Subcutaneous abdominal adipose tissue (tissue), 5 donors: Measurements from ENCODE around the gene KIF21B.
"Not testable (repeated sequence)": the region's sequence is repeated elsewhere in the genome, so short reads cannot be mapped to it uniquely, and the experiment has no call there.

Source experiments
- H3K27ac ChIP-seq: one replicate; pipeline ENCODE4 v1.7.0; 2013; ENCODE audit warnings: low read depth, mild to moderate bottlenecking, inconsistent platforms, low read length, moderate library complexity
- H3K27me3 ChIP-seq, 5 donors: one replicate each; pipeline ENCODE4 v1.7.0; 2013; ENCODE audit warnings: low read length in 5 of 5, inconsistent platforms in 1 of 5; ENCODE audit not compliant: control insufficient read depth in 5 of 5, insufficient read depth in 4 of 5
- H3K36me3 ChIP-seq, 5 donors: one replicate each; pipeline ENCODE4 v1.7.0; 2013; ENCODE audit warnings: low read length in 5 of 5; ENCODE audit not compliant: control insufficient read depth in 5 of 5, insufficient read depth in 5 of 5
- H3K4me1 ChIP-seq, 5 donors: one replicate each; pipeline ENCODE4 v1.7.0; 2013; ENCODE audit warnings: low read length in 5 of 5, mild to moderate bottlenecking in 3 of 5, moderate library complexity in 1 of 5; ENCODE audit not compliant: control insufficient read depth in 5 of 5, insufficient read depth in 5 of 5
- H3K4me3 ChIP-seq, 5 donors: one replicate each; pipeline ENCODE4 v1.7.0; 2013; ENCODE audit warnings: low read length in 5 of 5, low read depth in 1 of 5
- H3K9ac ChIP-seq, 5 donors: one replicate each; pipeline ENCODE4 v1.7.0; 2013; ENCODE audit warnings: low read length in 5 of 5, mild to moderate bottlenecking in 4 of 5, moderate library complexity in 3 of 5
- H3K9me3 ChIP-seq, 5 donors: one replicate each; pipeline ENCODE4 v1.7.0; 2013; ENCODE audit warnings: low read length in 5 of 5; ENCODE audit not compliant: control insufficient read depth in 5 of 5
- donor health status: healthy.
- donor health status: healthy.
- donor health status: healthy.
- donor health status: healthy.
- donor health status: healthy.

Gene KIF21B

DNA sequence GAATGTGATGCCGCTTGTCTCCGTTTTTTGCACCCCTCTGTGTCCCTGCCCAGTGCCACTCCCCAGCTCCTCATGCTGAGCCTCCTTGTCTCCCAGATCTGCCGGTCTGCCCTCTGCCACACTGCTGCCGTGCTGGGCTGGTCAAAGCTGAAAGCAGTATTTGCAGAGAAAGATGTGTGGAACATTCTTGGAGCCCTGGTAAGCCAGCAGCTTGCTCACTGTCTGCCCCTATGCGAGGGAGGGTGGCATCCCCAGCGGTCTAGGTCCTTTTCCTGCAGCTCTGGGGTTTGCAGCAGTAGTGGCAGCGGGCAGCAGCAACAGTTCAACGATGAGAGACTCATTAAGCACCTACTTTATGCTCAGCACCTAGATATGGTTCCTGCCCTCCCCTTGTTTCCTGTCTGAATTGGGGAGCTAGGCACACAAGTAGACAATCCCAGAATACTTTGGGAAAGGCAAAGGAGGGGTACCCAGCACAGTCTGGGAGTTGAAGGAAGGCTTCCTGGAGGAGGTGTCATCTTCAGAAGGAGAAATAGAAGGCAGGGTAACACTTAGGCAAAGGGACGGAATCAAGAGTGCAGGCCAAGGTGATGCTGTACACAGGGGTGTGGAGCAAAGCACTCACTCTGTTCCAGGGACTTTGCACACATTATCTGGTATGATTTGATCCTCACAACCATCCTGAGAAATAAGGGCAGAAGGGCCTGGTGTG, 63.1 kb downstream of the KIF21B start:
- no peaks in the 10 kb centered on the region for H3K9me3 ChIP-seq
- H3K27ac ChIP-seq, result no peak overlapping the region
- no peak overlapping the region for H3K4me3 ChIP-seq
- peaks cover 0 to 10% (median 5%) of the 10 kb centered on the region in 5 donors for H3K27me3 ChIP-seq
- H3K9ac ChIP-seq, result no peak overlapping the region
- no peaks in the 10 kb centered on the region for H3K4me1 ChIP-seq
- no peaks in the 10 kb centered on the region for H3K36me3 ChIP-seq

DNA sequence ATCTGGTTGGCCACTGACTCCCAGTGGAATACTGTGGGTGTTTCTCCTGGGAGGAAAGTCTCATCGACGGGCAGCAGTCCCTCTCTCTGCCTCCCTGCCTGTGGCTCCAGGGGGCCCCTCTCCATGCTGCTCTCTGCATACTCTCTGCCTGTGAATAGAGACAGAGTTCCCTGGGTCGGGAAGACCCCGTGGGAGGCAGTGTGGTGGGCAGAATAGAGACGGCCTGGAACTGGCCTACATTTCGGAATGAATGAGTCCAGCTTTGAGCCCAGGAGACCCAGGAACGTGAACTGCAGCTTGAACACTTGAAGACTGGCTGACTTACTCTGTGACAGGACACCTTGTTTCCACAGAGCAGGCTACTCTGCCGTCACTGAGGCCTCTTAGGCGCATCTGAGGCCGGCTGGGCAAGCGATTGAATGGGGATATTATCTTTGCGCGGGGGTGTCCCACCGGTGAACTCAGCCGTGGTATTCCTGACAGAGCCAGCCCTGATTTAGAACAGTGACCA, 64.0 kb downstream of the KIF21B start:
- no peak overlapping the region for H3K9ac ChIP-seq
- peaks cover 0 to 10% (median 5%) of the 10 kb centered on the region in 5 donors for H3K27me3 ChIP-seq
- H3K27ac ChIP-seq, result no peak overlapping the region
- no peaks in the 10 kb centered on the region for H3K9me3 ChIP-seq
- H3K4me1 ChIP-seq, result no peaks in the 10 kb centered on the region
- no peak overlapping the region for H3K4me3 ChIP-seq
- no peaks in the 10 kb centered on the region for H3K36me3 ChIP-seq

DNA sequence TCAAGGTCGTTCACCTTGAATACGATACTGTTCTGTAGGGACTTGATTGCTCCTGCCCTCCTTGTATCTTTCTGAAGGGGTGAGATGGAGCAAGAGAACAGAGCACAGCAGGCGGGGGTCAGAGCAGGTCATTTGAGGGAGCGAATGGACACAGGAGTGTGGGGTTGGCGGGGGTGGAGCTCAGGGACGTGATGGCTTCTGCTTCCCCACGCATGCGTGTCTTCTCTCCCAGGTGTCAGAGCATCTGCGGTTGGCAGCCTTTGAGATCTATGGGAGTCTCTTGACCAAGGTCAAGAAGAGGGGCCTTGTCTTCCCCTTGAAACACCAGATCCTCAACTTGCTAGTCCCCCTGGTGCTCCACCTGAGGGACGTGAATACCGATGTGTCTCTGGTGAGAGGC, 64.9 kb downstream of the KIF21B start:
- H3K36me3 ChIP-seq, result no peaks in the 10 kb centered on the region
- no peak overlapping the region for H3K27ac ChIP-seq
- no peak overlapping the region for H3K4me3 ChIP-seq
- H3K4me1 ChIP-seq, result no peaks in the 10 kb centered on the region
- no peaks in the 10 kb centered on the region for H3K9me3 ChIP-seq
- H3K9ac ChIP-seq, result no peak overlapping the region
- peaks cover 0 to 10% (median 5%) of the 10 kb centered on the region in 5 donors for H3K27me3 ChIP-seq

DNA sequence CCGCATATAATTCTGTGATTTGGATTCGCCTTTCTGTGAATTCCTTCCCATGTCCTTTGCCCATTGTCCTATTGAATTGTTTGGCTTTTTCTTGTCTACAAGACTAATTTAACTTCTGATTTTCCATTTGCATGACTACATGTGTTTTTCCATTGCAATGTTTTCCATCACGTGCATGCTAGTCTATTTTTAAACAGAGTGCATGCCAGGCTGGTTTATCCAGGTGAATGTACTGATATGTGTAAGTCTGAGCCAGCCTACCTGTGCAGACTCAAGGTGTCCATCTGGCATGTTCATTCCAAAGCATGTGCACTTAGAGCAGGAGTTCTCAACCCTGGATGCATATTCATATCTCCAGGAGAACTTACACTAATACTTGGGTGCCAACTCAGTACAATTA, 69.1 kb downstream of the KIF21B start:
- no peak overlapping the region for H3K4me3 ChIP-seq
- no peaks in the 10 kb centered on the region for H3K4me1 ChIP-seq
- no peaks in the 10 kb centered on the region for H3K9me3 ChIP-seq
- H3K27me3 ChIP-seq, result peaks cover 0 to 2% (median 1%) of the 10 kb centered on the region in 5 donors
- no peaks in the 10 kb centered on the region for H3K36me3 ChIP-seq
- no peak overlapping the region for H3K27ac ChIP-seq
- no peak overlapping the region for H3K9ac ChIP-seq

DNA sequence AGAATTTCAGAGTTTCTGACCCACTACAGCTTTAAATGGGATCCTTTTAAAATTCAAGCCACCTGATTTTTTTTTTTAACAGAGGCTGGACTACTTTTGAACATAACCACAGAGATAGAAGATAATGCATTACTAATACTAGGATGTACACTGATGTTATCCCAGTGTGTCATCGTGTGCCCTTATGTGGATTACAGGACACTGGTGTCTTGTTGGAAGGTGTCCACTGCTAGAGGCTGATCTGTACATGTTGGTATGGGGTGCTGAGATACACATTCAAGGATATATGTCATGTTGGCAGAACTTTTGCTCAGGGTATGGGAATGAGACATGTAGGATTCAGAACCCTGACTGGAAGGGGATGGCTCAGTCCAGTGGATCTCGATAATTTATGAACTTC, 72.5 kb downstream of the KIF21B start:
- Histone ChIP-seq H3K4me3 (no peak overlapping the region), H3K9me3 (peaks cover 3 to 11% (median 9%) of the 10 kb centered on the region in 5 donors), H3K9ac (no peak overlapping the region), H3K4me1 (no peaks in the 10 kb centered on the region), H3K36me3 (no peaks in the 10 kb centered on the region), H3K27me3 (peaks cover 0 to 2% (median 0%) of the 10 kb centered on the region in 5 donors), H3K27ac (no peak overlapping the region)

DNA sequence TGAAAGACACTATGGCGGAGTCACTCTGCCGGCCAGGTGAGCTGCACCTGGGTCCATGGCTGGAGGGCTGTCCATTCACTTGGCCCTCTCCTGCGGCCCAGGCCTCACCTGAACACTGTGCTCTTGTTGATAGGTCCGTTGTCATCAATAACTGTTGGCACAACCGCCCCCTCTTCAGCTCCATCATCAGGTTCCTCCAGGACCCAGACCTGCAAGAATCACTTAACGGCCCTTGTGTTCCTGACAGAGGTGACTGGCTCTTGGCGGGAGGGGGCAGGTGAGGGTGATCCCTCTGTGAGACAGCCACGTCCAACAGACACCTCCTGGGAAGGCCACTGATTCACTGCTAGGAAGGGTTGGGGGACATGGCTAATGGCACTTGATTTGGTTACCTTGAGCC, 73.9 kb downstream of the KIF21B start:
- H3K36me3 ChIP-seq, result no peaks in the 10 kb centered on the region

DNA sequence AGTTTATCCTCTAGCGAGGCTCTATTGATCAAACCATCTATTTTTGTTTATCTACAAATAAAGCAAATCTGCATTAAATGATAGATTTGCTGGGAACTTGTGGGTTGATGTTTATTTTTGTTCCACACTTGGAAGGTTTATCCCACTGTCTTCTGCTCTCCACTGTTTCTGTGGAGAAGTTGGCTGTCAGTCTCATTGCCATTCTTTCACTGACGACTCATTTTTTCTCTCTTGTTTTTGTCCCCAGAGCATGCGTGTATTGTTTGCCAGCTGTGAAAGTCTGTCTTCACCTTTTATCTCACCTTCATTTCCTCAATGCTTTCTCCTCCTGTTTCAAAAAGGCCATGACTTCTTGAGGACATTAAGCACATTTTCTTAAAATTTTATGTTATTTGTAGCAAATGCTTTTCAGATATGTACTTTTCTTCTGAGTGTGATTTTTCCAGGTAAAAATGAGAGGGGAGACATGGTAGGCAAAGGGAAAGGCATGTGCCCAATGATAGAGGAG, 76.4 kb downstream of the KIF21B start:
- peaks cover 0 to 2% (median 0%) of the 10 kb centered on the region in 5 donors for H3K27me3 ChIP-seq
- H3K9ac ChIP-seq, result no peak overlapping the region
- H3K4me1 ChIP-seq, result no peaks in the 10 kb centered on the region
- H3K9me3 ChIP-seq, result peaks cover 3 to 11% (median 9%) of the 10 kb centered on the region in 5 donors
- H3K4me3 ChIP-seq, result no peak overlapping the region
- H3K36me3 ChIP-seq, result no peaks in the 10 kb centered on the region
- H3K27ac ChIP-seq, result no peak overlapping the region

More for the DNA sequence above, 73.9 kb downstream of the KIF21B start:
- Histone ChIP-seq H3K27ac (no peak overlapping the region), H3K9me3 (peaks cover 3 to 11% (median 9%) of the 10 kb centered on the region in 5 donors), H3K9ac (no peak overlapping the region), H3K4me3 (no peak overlapping the region), H3K27me3 (peaks cover 0 to 2% (median 0%) of the 10 kb centered on the region in 5 donors), H3K4me1 (no peaks in the 10 kb centered on the region)

DNA sequence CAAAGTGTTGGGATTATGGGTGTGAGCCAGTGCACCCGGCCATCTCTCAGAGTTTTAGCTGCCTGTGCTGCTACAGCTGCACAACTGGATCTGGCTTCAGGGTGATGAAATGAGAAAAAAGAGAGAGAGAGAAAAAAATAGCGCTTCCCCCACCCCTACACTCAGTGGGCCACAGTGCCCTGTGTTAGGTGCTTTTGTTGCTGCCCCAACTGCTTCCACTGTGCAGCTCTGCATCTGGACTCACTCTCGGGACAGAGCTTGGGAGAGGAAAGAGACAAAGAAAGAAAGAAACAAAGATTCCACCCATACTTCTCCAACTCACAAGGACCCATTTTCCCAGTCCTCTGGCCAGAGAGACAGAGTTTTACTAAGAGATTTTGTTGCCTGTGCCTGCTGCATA, 78.4 kb downstream of the KIF21B start:
- no peak overlapping the region for H3K27ac ChIP-seq
- H3K9me3 ChIP-seq, result peaks cover 3 to 13% (median 11%) of the 10 kb centered on the region in 5 donors
- H3K27me3 ChIP-seq, result peaks cover 0 to 2% (median 0%) of the 10 kb centered on the region in 5 donors

DNA sequence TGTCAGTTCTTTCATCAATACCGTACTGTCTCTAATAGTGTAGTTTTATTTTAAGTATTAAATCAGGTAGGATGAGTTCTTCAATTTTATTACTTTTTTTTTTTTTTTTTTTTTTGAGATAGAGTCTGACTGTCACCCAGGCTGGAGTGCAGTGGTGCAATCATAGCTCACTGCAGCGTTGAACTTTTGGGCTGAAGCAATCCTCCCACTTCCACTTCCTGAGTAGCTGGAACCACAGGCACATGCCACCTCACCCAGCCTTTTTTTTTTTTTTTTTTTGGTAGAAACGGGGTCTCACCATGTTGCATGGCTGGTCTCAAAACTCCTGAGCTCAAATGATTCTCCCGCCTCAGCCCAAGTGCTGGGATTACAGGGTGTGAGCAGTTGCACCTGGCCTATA, 84.6 kb downstream of the KIF21B start:
- Histone ChIP-seq H3K27me3 (no peaks in the 10 kb centered on the region), H3K27ac (no peak overlapping the region), H3K9ac (no peak overlapping the region), H3K4me3 (no peak overlapping the region), H3K4me1 (no peaks in the 10 kb centered on the region), H3K36me3 (no peaks in the 10 kb centered on the region), H3K9me3 (peaks cover 0 to 4% (median 3%) of the 10 kb centered on the region in 5 donors)

More for the DNA sequence above, 78.4 kb downstream of the KIF21B start:
- no peaks in the 10 kb centered on the region for H3K36me3 ChIP-seq
- H3K9ac ChIP-seq, result no peak overlapping the region
- no peak overlapping the region for H3K4me3 ChIP-seq
- H3K4me1 ChIP-seq, result no peaks in the 10 kb centered on the region

DNA sequence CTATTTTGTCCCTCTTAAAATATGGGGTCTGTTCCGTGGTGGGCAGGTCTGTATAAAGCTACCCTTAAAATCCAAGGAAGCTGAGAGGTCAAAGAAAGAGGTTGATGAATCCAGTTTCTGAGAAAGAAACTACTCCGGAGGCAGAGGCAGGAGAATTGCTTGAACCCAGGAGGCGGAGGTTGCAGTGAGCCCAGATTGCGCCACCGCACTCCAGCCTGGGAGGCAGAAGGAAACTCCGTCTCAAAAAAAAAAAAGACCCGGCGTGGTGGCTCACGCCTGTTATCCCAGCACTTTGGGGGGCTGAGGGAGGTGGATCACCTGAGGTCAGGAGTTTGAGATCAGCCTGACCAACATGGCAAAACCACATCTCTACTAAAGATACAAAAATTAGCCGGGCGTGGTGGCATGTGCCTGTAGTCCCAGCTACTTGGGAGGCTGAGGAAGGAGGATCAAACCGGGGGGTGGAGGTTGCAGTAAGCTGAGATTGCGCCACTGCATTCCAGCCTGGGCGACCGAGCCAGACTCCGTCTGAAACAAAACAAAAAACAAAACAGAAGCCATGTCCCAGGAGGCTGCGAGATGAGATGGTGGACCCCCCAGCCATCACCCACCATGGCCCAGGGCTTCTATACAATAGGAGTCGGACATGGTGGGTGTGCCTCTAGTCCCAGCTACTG, 88.1 kb downstream of the KIF21B start:
- not testable (repeated sequence) for H3K27ac ChIP-seq, H3K36me3 ChIP-seq, H3K9me3 ChIP-seq, H3K4me1 ChIP-seq, H3K4me3 ChIP-seq, H3K27me3 ChIP-seq, H3K9ac ChIP-seq
